HepG2 (cell line): ENCODE data around the gene GALNT18. TPM values are rescaled to one million over a fixed set of nuclear protein-coding genes. Genes with fewer than 3 reads are reported as not detected.

Experiments used
- NCOR1 ChIP-seq: fragments of 200-600 bp; sonication (generic); IDR thresholded peaks from 2 replicates; pipeline ENCODE4 v1.7.0; 2017; ENCODE audit warnings: antibody characterized with exemption, low read length, borderline replicate concordance
- polyA plus RNA-seq, 8 experiments: library from polyadenylated mRNA; depleted of rRNA in 3 of 8; stranded (reverse) in 7 of 8; unstranded in 1 of 8; fragments of >200 nt; fragmentation: Illumina TruSeq in 4 of 8; extraction: Trizol in 4 of 8; gene quantifications; 2 replicates each; pipeline versions ENCODE4 v1.2.1 to v1.2.3, GENCODE V29; 2011 to 2016; ENCODE audit warnings: low read depth in 4 of 8, missing spikeins in 1 of 8, mixed read lengths in 1 of 8; ENCODE audit not compliant: insufficient read depth in 1 of 8
- total RNA-seq, 5 experiments: library from RNA; depleted of rRNA; stranded (reverse); fragments of >200 nt; fragmentation: Illumina TruSeq; extraction: Trizol; gene quantifications; 2 replicates each; pipeline ENCODE4 v1.2.3, GENCODE V29; 2016; ENCODE audit warnings: low read depth in 1 of 5
- TF ChIP-seq, protein P1 (sequence below): sonication (generic); formaldehyde crosslinking; IDR thresholded peaks from 2 replicates; pipeline ENCODE4 v1.5.0; 2020; ENCODE audit warnings: mild to moderate bottlenecking, missing genetic modification reagents
- TF ChIP-seq, protein P2 (sequence below): sonication (generic); formaldehyde crosslinking; IDR thresholded peaks from 2 replicates; pipeline ENCODE4 v1.5.0; 2020; ENCODE audit warnings: missing genetic modification reagents
- TF ChIP-seq, protein P3 (sequence below): sonication (generic); formaldehyde crosslinking; IDR thresholded peaks from 2 replicates; pipeline ENCODE4 v1.4.0; 2020; ENCODE audit warnings: mild to moderate bottlenecking, missing genetic modification reagents
- TF ChIP-seq, protein P4 (sequence below): sonication (generic); formaldehyde crosslinking; IDR thresholded peaks from 2 replicates; pipeline ENCODE4 v1.5.0; 2020; ENCODE audit warnings: mild to moderate bottlenecking, missing genetic modification reagents, borderline replicate concordance

Gene GALNT18
- total and polyA plus RNA-seq, 2 of the 13 experiments (the other 11 are each of a cell fraction or from before 2014, with no cell fraction given), result 0.11 TPM; not detected in 1

DNA sequence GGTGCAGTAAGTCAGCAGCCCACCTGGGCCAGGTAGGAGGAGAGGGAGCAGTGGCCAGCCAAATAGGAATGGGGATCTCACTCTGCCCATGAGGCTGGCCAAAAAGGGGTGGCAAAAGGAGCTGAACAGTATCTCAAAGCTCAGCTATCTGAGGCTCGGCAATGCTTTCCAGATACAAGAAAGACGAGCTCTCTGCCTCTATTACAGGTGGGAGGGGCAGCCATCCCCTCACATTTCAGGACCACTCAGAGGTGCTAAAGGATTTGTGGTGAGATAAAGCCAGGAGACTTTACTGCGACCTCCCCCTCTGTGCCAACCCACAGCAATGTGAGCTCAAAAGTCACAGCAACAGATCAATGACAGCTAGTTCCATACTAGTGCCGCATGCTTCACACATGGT is 42.1 kb upstream of the GALNT18 start (continued):
- no peak for TF ChIP-seq NCOR1
- TF ChIP-seq, protein P1, sequence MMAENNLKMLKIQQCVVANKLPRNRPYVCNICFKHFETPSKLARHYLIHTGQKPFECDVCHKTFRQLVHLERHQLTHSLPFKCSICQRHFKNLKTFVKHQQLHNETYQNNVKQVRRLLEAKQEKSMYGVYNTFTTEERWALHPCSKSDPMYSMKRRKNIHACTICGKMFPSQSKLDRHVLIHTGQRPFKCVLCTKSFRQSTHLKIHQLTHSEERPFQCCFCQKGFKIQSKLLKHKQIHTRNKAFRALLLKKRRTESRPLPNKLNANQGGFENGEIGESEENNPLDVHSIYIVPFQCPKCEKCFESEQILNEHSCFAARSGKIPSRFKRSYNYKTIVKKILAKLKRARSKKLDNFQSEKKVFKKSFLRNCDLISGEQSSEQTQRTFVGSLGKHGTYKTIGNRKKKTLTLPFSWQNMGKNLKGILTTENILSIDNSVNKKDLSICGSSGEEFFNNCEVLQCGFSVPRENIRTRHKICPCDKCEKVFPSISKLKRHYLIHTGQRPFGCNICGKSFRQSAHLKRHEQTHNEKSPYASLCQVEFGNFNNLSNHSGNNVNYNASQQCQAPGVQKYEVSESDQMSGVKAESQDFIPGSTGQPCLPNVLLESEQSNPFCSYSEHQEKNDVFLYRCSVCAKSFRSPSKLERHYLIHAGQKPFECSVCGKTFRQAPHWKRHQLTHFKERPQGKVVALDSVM (CRISPR knock-in tag), result no peak
- TF ChIP-seq, protein P2, sequence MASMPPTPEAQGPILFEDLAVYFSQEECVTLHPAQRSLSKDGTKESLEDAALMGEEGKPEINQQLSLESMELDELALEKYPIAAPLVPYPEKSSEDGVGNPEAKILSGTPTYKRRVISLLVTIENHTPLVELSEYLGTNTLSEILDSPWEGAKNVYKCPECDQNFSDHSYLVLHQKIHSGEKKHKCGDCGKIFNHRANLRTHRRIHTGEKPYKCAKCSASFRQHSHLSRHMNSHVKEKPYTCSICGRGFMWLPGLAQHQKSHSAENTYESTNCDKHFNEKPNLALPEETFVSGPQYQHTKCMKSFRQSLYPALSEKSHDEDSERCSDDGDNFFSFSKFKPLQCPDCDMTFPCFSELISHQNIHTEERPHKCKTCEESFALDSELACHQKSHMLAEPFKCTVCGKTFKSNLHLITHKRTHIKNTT (CRISPR knock-in tag), result no peak
- TF ChIP-seq, protein P3, sequence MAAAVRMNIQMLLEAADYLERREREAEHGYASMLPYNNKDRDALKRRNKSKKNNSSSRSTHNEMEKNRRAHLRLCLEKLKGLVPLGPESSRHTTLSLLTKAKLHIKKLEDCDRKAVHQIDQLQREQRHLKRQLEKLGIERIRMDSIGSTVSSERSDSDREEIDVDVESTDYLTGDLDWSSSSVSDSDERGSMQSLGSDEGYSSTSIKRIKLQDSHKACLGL (CRISPR knock-in tag), result no peak
- TF ChIP-seq, protein P4, sequence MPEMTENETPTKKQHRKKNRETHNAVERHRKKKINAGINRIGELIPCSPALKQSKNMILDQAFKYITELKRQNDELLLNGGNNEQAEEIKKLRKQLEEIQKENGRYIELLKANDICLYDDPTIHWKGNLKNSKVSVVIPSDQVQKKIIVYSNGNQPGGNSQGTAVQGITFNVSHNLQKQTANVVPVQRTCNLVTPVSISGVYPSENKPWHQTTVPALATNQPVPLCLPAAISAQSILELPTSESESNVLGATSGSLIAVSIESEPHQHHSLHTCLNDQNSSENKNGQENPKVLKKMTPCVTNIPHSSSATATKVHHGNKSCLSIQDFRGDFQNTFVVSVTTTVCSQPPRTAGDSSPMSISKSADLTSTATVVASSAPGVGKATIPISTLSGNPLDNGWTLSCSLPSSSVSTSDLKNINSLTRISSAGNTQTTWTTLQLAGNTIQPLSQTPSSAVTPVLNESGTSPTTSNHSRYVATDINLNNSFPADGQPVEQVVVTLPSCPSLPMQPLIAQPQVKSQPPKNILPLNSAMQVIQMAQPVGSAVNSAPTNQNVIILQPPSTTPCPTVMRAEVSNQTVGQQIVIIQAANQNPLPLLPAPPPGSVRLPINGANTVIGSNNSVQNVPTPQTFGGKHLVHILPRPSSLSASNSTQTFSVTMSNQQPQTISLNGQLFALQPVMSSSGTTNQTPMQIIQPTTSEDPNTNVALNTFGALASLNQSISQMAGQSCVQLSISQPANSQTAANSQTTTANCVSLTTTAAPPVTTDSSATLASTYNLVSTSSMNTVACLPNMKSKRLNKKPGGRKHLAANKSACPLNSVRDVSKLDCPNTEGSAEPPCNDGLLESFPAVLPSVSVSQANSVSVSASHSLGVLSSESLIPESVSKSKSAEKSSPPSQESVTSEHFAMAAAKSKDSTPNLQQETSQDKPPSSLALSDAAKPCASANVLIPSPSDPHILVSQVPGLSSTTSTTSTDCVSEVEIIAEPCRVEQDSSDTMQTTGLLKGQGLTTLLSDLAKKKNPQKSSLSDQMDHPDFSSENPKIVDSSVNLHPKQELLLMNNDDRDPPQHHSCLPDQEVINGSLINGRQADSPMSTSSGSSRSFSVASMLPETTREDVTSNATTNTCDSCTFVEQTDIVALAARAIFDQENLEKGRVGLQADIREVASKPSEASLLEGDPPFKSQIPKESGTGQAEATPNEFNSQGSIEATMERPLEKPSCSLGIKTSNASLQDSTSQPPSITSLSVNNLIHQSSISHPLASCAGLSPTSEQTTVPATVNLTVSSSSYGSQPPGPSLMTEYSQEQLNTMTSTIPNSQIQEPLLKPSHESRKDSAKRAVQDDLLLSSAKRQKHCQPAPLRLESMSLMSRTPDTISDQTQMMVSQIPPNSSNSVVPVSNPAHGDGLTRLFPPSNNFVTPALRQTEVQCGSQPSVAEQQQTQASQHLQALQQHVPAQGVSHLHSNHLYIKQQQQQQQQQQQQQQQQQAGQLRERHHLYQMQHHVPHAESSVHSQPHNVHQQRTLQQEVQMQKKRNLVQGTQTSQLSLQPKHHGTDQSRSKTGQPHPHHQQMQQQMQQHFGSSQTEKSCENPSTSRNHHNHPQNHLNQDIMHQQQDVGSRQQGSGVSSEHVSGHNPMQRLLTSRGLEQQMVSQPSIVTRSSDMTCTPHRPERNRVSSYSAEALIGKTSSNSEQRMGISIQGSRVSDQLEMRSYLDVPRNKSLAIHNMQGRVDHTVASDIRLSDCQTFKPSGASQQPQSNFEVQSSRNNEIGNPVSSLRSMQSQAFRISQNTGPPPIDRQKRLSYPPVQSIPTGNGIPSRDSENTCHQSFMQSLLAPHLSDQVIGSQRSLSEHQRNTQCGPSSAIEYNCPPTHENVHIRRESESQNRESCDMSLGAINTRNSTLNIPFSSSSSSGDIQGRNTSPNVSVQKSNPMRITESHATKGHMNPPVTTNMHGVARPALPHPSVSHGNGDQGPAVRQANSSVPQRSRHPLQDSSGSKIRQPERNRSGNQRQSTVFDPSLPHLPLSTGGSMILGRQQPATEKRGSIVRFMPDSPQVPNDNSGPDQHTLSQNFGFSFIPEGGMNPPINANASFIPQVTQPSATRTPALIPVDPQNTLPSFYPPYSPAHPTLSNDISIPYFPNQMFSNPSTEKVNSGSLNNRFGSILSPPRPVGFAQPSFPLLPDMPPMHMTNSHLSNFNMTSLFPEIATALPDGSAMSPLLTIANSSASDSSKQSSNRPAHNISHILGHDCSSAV (CRISPR knock-in tag), result no peak
